Stimulated activated naive CD8-positive, alpha-beta T cell treated with anti-CD3 and anti-CD28 coated beads, Interleukin-15, Interleukin-2, amounts not matched to agents 100 U/mL and 50 U/mL, for 24 hours (primary cell): Measurements from ENCODE around the gene FCRL3.

Experiments used
- ATAC-seq: fragments of 150-1000 bp; cut with Tn5 transposase; one replicate; pipeline ENCODE4 v1.10.0; 2021
- DNase-seq: peaks from one replicate; pipeline ENCODE4 v3.0.0; 2021

The FCRL3 gene

GRCh38 chr1:157678721-157679120, 21.8 kb downstream of the FCRL3 start:
- ATAC-seq (no peak), DNase-seq (no peak)

- no peak for ATAC-seq
- no peak for DNase-seq
Measured at GRCh38 chr1:157673008-157673407, 27.6 kb downstream of the FCRL3 start.

- no peak for DNase-seq
Measured at GRCh38 chr1:157671895-157672294, 28.7 kb downstream of the FCRL3 start.

GRCh38 chr1:157659576-157660247, 40.9 kb downstream of the FCRL3 start:
- no peak for ATAC-seq

More at GRCh38 chr1:157671895-157672294, 28.7 kb downstream of the FCRL3 start:
- ATAC-seq: no peak

GRCh38 chr1:157658571-157658970, 42.0 kb downstream of the FCRL3 start:
- ATAC-seq (no peak), DNase-seq (no peak)

More at GRCh38 chr1:157659576-157660247, 40.9 kb downstream of the FCRL3 start:
- no peak for DNase-seq

- DNase-seq (no peak), ATAC-seq (no peak)
Measured at GRCh38 chr1:157653494-157653873, 47.1 kb downstream of the FCRL3 start.

GRCh38 chr1:157652859-157653493, 47.6 kb downstream of the FCRL3 start:
- no peak for DNase-seq
- ATAC-seq: no peak

- ATAC-seq (no peak), DNase-seq (no peak)
Measured at GRCh38 chr1:157648317-157648716, 52.3 kb downstream of the FCRL3 start.

GRCh38 chr1:157646144-157646543, 54.4 kb downstream of the FCRL3 start:
- DNase-seq: no peak
- no peak for ATAC-seq

- DNase-seq: no peak
- ATAC-seq: no peak
Measured at GRCh38 chr1:157641177-157641576, 59.4 kb downstream of the FCRL3 start.

- no peak for ATAC-seq
- DNase-seq: no peak
Measured at GRCh38 chr1:157639800-157640199, 60.8 kb downstream of the FCRL3 start.

- ATAC-seq: no peak
Measured at GRCh38 chr1:157628773-157629172, 71.8 kb downstream of the FCRL3 start.

More at GRCh38 chr1:157628773-157629172, 71.8 kb downstream of the FCRL3 start:
- DNase-seq: no peak
